Esophagus muscularis mucosa (tissue), 4 donors: ENCODE results near the gene SLC13A3.

Experiments used
- EP300 ChIP-seq: sonication (generic); formaldehyde crosslinking; IDR thresholded peaks from one replicate; pipeline ENCODE4 v1.6.1; 2017; ENCODE audit warnings: antibody characterized with exemption
- POLR2A ChIP-seq: fragments of 450-650 bp; IDR thresholded peaks from one replicate; pipeline ENCODE4 v1.6.1; 2017; ENCODE audit warnings: antibody characterized with exemption, moderate library complexity, mild to moderate bottlenecking, low read depth
- POLR2AphosphoS5 ChIP-seq, 2 donors: sonication (generic); formaldehyde crosslinking; IDR thresholded peaks; one replicate each; pipeline ENCODE4 v1.6.1; 2017; ENCODE audit warnings: antibody characterized with exemption in 2 of 2
- TF ChIP-seq, protein P1 (sequence below), 3 experiments: fragments of 200-600 bp in 2 of 3; fragments of 450-650 bp in 1 of 3; sonication (generic) in 2 of 3; IDR thresholded peaks; one replicate each; pipeline ENCODE4 v1.5.1; 2017 to 2019; ENCODE audit warnings: antibody characterized with exemption in 3 of 3, mild to moderate bottlenecking in 2 of 3, moderate library complexity in 1 of 3

DNA sequence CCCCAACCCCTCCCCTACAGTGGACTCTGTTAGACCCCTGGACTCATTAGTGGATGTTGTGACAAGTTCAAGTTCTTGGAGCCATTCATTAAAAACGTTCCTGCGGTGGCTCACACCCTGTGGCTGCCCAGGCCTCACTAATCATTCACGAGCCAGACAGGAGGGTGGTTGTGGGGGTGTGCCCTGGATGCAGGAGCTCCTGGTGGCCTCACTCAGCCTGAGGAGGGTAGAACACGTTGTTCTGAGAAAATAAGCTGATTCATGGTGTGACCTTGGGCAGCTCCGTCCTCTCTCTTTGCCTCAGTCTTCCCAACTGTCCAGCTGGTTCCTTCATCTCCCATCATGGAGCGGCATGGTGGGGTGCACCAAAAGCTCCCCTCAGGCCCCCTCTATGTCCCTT is 16.7 kb downstream of the SLC13A3 start:
- TF ChIP-seq, protein P1, sequence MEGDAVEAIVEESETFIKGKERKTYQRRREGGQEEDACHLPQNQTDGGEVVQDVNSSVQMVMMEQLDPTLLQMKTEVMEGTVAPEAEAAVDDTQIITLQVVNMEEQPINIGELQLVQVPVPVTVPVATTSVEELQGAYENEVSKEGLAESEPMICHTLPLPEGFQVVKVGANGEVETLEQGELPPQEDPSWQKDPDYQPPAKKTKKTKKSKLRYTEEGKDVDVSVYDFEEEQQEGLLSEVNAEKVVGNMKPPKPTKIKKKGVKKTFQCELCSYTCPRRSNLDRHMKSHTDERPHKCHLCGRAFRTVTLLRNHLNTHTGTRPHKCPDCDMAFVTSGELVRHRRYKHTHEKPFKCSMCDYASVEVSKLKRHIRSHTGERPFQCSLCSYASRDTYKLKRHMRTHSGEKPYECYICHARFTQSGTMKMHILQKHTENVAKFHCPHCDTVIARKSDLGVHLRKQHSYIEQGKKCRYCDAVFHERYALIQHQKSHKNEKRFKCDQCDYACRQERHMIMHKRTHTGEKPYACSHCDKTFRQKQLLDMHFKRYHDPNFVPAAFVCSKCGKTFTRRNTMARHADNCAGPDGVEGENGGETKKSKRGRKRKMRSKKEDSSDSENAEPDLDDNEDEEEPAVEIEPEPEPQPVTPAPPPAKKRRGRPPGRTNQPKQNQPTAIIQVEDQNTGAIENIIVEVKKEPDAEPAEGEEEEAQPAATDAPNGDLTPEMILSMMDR (IDR thresholded peaks at IDR 0.05) = no peak
- TF ChIP-seq EP300 (no peak), POLR2AphosphoS5 (IDR thresholded peaks at IDR 0.05) (no peak), POLR2A (no peak)
